Glomerular visceral epithelial cell (primary cell): ENCODE measurements around the gene CSAD.

Experiments
- DNase-seq: peaks from one replicate; pipeline ENCODE4 v3.0.0-alpha.2; 2016; ENCODE audit errors: extremely low spot score

CSAD gene, protein sequence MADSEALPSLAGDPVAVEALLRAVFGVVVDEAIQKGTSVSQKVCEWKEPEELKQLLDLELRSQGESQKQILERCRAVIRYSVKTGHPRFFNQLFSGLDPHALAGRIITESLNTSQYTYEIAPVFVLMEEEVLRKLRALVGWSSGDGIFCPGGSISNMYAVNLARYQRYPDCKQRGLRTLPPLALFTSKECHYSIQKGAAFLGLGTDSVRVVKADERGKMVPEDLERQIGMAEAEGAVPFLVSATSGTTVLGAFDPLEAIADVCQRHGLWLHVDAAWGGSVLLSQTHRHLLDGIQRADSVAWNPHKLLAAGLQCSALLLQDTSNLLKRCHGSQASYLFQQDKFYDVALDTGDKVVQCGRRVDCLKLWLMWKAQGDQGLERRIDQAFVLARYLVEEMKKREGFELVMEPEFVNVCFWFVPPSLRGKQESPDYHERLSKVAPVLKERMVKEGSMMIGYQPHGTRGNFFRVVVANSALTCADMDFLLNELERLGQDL

GRCh38 chr12:53180220-53180930, at the start of gene CSAD, which contains the start of gene ZNF740:
Gene CSAD (minus strand): TSS chr12:53180925. CDS start chr12:53173470, 7,455 bp downstream.
Gene ZNF740 (plus strand): TSS chr12:53180722. CDS start chr12:53181984, 1,262 bp downstream.
- peak; percentile 98 for DNase-seq

GRCh38 chr12:53230108-53230845, 49.6 kb upstream of the CSAD start:
- no peak for DNase-seq

- no peak for DNase-seq
These were observed 48.7 kb upstream of the CSAD start for GRCh38 chr12:53229454-53229853.

- DNase-seq, result no peak
These were observed 47.1 kb upstream of the CSAD start for GRCh38 chr12:53227836-53228235.

- DNase-seq, result no peak
These were observed 46.6 kb upstream of the CSAD start for GRCh38 chr12:53227341-53227740.

GRCh38 chr12:53226815-53227214, 46.1 kb upstream of the CSAD start:
- DNase-seq, result no peak

DNA sequence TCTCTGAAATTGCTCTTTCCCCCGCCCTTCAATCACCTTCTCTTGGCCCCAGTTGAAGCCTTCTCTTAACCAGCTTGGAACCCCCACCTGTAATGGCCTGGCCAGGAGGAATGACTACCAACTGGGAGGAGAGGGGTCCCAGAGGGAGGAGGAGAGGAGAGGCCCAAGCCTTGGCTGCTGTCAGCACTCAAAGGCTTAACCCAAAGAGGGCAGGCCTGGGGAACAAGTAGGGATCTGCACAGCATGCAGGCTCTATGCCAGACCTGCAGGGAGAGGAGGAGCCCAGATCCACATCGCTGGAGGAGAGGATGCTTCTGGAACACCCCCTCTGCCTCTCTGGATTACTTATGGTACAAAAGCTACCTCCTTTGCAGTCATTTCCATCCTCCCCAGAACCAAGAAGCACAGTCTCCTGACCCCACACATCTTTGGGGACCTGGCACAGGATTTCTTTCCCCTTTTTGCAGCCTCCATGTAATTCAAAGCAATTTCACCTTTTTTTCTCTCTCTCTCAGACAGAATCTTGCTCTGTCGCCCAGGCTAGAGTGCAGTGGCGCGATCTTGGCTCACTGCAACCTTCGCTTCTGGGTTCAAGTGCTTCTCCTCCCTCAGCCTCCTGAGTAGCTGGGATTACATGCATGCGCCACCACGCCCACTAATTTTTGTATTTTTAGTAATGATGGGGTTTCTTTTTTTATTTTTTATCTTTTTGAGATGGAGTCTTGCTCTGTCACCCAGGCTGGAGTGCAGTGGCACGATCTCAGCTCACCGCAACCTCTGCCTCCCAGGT, 45.1 kb upstream of the CSAD start:
- no peak for DNase-seq

GRCh38 chr12:53224897-53225634, 44.3 kb upstream of the CSAD start:
- no peak for DNase-seq

DNA sequence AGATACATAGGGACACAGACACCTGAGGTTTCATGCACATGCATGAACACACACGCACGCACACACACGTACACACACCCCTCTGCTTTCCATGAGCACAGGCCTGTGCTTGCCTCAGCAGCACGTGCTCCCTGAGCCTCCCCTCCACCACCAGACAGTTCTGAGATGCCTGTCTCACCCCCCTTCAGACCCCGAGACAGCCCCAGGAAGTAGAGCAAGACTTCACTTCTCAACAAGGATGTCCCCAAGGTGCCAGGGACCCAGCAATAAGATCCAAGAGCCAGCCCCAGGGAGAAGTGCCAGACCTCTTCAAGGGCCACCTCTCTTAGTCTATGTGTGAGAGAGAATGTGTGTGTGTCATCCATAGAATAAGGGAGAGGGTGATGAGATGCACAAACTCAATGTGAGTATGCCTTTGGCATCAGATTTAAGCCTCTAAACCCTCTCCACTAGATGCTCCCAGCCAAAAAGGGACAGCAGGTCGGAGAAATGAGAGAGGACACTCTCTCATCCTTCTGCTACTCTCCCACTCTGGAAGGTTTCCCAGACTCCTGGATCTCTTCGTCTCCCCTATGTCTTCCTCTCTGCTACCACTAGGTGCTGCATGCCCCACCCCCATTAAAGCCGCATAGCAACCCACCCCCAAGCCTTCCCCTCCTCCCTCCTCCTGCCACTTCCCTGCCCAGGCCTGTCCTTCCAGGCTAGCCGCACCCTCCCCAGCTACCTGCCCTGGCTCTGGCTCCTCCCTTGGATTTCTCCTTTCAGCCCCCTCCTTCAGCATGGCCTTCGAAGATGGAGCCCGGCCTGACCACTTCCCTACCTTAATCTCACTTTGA, 43.6 kb upstream of the CSAD start:
- no peak for DNase-seq

GRCh38 chr12:53223389-53224060, 42.8 kb upstream of the CSAD start:
- DNase-seq, result no peak

- no peak for DNase-seq
These were observed 42.1 kb upstream of the CSAD start for GRCh38 chr12:53222806-53223261.

DNA sequence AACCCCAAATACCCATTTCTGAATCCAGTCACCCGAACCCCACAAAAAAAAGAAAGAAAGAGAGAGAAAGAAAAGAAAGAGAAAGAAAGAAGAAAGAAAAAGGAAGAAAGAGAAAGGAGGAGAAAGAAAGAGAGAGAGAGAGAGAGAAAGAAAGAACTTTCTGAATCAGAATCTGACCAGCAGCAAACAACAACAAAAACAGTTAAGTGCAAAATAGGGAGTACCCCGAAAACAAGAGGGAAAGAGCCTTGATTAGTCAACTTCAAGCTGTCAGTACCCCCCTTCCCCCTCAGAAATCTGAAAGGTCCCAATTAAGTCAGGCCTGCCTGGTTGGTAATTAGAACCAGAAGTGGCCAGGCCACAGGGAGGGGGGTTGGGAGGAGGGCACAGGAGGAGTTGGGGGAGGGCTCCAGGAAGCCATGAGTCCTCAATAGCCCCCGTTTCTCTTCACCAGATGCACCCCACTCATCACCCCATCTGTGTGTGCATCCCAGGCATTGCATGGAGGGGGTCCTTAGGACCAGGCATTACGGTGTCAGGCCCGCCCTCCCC, 41.5 kb upstream of the CSAD start:
- no peak for DNase-seq

- DNase-seq, result peak; percentile 65
These were observed 40.7 kb upstream of the CSAD start for GRCh38 chr12:53221203-53222080.

DNA sequence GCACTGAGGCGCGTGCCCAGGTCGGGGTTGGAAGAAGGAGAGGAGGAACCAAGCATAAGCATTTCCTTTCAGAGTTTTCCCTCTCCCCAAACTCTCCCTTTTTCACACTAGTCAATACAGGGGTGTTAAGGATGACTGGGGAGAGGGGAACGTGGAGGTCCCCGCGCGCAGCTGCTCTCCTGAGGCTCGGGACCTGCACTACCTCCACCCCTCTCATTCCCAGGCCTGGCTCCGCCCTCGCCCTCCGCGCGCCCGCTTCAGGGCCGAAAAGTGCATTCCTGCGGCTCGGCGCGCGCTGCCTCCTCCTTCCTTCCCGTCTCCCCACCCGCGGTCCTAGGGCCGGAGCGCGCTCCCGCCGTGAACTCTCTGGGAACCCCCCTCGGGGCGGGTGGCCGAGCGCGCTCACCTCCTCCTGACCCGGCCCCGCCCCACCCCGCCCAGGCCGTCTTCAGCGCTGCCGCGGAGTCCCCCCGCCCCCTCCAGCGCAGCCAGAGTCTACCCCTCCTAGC, 40.0 kb upstream of the CSAD start:
- peak; percentile 95 for DNase-seq

GRCh38 chr12:53219956-53220693, 39.4 kb upstream of the CSAD start:
- DNase-seq, result peak; percentile 65

GRCh38 chr12:53219292-53219955, 38.7 kb upstream of the CSAD start:
- DNase-seq, result peak; percentile 45
